ENCODE results near the gene COL19A1. TPM values are rescaled to one million over a fixed set of nuclear protein-coding genes. Genes with fewer than 3 reads are reported as not detected.

COL19A1 gene
- total and polyA plus RNA-seq, 2 of the 13 experiments (the other 11 are each of a cell fraction or from before 2014, with no cell fraction given): not detected

DNA sequence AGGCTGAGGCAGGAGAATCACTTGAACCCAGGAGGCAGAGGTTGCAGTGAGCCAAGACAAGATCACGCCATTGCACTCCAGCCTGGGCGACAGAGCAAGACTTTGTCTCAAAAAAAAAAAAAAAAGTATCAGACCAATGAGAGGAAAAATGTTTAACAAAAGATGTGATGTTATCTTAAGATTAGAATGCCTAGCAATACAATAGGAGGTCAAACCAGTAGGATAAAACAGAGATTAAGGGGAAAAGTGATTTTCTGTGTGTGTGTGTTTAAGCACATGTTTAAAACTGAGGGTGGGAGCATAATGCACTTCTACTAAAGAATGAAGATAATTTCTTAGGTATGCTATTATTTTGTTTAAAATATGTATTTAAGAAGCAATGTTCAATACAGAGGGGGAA is 17.9 kb downstream of the COL19A1 start (continued):
- TF ChIP-seq, protein P1, sequence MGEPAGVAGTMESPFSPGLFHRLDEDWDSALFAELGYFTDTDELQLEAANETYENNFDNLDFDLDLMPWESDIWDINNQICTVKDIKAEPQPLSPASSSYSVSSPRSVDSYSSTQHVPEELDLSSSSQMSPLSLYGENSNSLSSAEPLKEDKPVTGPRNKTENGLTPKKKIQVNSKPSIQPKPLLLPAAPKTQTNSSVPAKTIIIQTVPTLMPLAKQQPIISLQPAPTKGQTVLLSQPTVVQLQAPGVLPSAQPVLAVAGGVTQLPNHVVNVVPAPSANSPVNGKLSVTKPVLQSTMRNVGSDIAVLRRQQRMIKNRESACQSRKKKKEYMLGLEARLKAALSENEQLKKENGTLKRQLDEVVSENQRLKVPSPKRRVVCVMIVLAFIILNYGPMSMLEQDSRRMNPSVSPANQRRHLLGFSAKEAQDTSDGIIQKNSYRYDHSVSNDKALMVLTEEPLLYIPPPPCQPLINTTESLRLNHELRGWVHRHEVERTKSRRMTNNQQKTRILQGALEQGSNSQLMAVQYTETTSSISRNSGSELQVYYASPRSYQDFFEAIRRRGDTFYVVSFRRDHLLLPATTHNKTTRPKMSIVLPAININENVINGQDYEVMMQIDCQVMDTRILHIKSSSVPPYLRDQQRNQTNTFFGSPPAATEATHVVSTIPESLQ (CRISPR knock-in tag; conservative IDR thresholded peaks at IDR 0.05): no peak
- no peak for TF ChIP-seq PAX8 (CRISPR knock-in tag; IDR thresholded peaks at IDR 0.05; ENCODE audit: borderline replicate concordance)

DNA sequence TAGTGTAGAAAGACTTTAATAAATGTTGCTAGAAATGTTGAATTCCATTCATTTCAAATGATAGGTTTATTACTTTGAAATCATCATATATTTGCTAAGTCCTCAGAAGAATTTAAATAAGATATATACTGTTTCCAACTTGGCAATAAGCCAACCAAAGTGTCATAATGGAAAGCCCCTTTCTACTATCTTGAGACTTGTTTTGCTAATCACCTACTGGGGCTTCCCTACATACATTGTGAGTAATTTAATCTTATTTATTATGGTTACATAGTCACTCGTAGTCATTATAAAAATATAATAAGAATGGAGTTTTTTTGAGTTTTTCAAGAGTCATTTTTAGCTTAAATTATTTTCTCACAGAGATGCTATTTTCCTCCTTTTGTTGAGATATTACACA is 20.7 kb downstream of the COL19A1 start:
- ATAC-seq: no peak
- BruUV-seq (replicated peaks): no TSS peak
- DNase-seq (ENCODE audit: low spot score): no peak
- H3K79me2 ChIP-seq (ENCODE audit: insufficient read depth, low read length): no peaks in the 10 kb centered on the region
- no peak overlapping the region for H3K27ac ChIP-seq (ENCODE audit: extremely low read length, insufficient read depth, low read length)
- H3K9ac ChIP-seq (ENCODE audit: insufficient read depth, low read depth, low read length): no peak overlapping the region
- no peak for FAIRE-seq
- 5% methylated on average over 1 of the region's 1 CpG for WGBS (ENCODE audit: low lambda C conversion rate)
- H3K36me3 ChIP-seq (replicated peaks in 1 of 2; ENCODE audit: control insufficient read depth in 1 of 2, insufficient read depth in 2 of 2, low read length in 2 of 2): no peaks in the 10 kb centered on the region
- CTCF ChIA-PET (ENCODE audit: low intra/inter-chr PET ratio, low total read pairs): no interaction called here
- no peak overlapping the region for H3K4me2 ChIP-seq (ENCODE audit: low read depth, low read length)
- no peaks in the 10 kb centered on the region for H3K9me3 ChIP-seq (ENCODE audit: low read length)
- POLR2A ChIA-PET: no interaction called here
- in situ Hi-C loops (cut with HindIII; ENCODE audit: extremely low pct_ligation_motif_present, low pct_unique_long_range_greater_than_20kb) (no loop called here), intact Hi-C loops (cut with micrococcal nuclease; ENCODE audit: unreplicated experiment) (no loop called here)
- no peak overlapping the region for H3K4me3 ChIP-seq (replicated peaks in 1 of 3; ENCODE audit: insufficient read depth in 1 of 3, low read depth in 2 of 3, low read length in 3 of 3)
- no peak overlapping the region for H2AFZ ChIP-seq (ENCODE audit: low read length)
- H3K27me3 ChIP-seq (ENCODE audit: control insufficient read depth in 1 of 2, insufficient read depth in 2 of 2, low read length in 2 of 2): no peaks in the 10 kb centered on the region
- TF ChIP-seq ZNF24 (IDR thresholded peaks at IDR 0.05) (no peak), ZNF382 (CRISPR knock-in tag; IDR thresholded peaks at IDR 0.05; ENCODE audit: borderline replicate concordance) (no peak), MAF1 (CRISPR knock-in tag; IDR thresholded peaks at IDR 0.05; ENCODE audit: borderline replicate concordance) (no peak), ZSCAN21 (CRISPR knock-in tag; IDR thresholded peaks at IDR 0.05; ENCODE audit: borderline replicate concordance) (no peak), ZNF383 (CRISPR knock-in tag; IDR thresholded peaks at IDR 0.05; ENCODE audit: borderline replicate concordance) (no peak), FLYWCH1 (CRISPR knock-in tag; IDR thresholded peaks at IDR 0.05) (no peak), TSC22D2 (CRISPR knock-in tag; IDR thresholded peaks at IDR 0.05; ENCODE audit: borderline replicate concordance) (no peak), KMT2B (CRISPR knock-in tag; IDR thresholded peaks at IDR 0.05) (no peak), CBX5 (CRISPR knock-in tag; IDR thresholded peaks at IDR 0.05; ENCODE audit: borderline replicate concordance) (no peak)
- TF ChIP-seq, protein P2, sequence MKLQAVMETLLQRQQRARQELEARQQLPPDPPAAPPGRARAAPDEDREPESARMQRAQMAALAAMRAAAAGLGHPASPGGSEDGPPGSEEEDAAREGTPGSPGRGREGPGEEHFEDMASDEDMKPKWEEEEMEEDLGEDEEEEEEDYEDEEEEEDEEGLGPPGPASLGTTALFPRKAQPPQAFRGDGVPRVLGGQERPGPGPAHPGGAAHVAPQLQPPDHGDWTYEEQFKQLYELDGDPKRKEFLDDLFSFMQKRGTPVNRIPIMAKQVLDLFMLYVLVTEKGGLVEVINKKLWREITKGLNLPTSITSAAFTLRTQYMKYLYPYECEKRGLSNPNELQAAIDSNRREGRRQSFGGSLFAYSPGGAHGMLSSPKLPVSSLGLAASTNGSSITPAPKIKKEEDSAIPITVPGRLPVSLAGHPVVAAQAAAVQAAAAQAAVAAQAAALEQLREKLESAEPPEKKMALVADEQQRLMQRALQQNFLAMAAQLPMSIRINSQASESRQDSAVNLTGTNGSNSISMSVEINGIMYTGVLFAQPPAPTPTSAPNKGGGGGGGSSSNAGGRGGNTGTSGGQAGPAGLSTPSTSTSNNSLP (IDR thresholded peaks at IDR 0.05; ENCODE audit: low read depth, low read length): no peak
- TF ChIP-seq, protein P3, sequence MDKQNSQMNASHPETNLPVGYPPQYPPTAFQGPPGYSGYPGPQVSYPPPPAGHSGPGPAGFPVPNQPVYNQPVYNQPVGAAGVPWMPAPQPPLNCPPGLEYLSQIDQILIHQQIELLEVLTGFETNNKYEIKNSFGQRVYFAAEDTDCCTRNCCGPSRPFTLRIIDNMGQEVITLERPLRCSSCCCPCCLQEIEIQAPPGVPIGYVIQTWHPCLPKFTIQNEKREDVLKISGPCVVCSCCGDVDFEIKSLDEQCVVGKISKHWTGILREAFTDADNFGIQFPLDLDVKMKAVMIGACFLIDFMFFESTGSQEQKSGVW (CRISPR knock-in tag; IDR thresholded peaks at IDR 0.05; ENCODE audit: borderline replicate concordance): no peak
- no peaks in the 10 kb centered on the region for H4K20me1 ChIP-seq (ENCODE audit: insufficient read depth, low read length)
- H3K4me1 ChIP-seq (ENCODE audit: insufficient read depth, low read length): no peaks in the 10 kb centered on the region
